COLO668 (cell line): Measurements from ENCODE around the gene FBXL19.
"Not testable (repeated sequence)": the region's sequence is repeated elsewhere in the genome, so short reads cannot be mapped to it uniquely, and the experiment has no call there.

Experiments used
- DNase-seq: peaks from one replicate; lab custom pipeline; 2025; ENCODE audit not compliant: unreplicated experiment; lab: John Stamatoyannopoulos, UW

Gene FBXL19

GRCh38 chr16:30923554-30924075, at the start of gene FBXL19:
FBXL19 (plus strand) TSS chr16:30923572; CDS start chr16:30925755, 2,183 bp downstream.
- DNase-seq, result peak; percentile 23

- peak; percentile 14 for DNase-seq
Measured at GRCh38 chr16:30874244-30874820, 49.0 kb upstream of the FBXL19 start.

GRCh38 chr16:30874821-30875717, 48.3 kb upstream of the FBXL19 start:
- DNase-seq, result peak; percentile 97

- DNase-seq, result peak; percentile 31
Measured at GRCh38 chr16:30875871-30876801, 47.2 kb upstream of the FBXL19 start.

GRCh38 chr16:30876867-30877266, 46.5 kb upstream of the FBXL19 start:
- peak; percentile 32 for DNase-seq

- DNase-seq, result no peak
Measured at GRCh38 chr16:30882429-30883310, 40.7 kb upstream of the FBXL19 start.

- no peak for DNase-seq
Measured at GRCh38 chr16:30884760-30885159, 38.6 kb upstream of the FBXL19 start.

- no peak for DNase-seq
Measured at GRCh38 chr16:30885196-30885595, 38.2 kb upstream of the FBXL19 start.

- DNase-seq, result no peak
Measured at GRCh38 chr16:30886145-30886544, 37.2 kb upstream of the FBXL19 start.

- no peak for DNase-seq
Measured at GRCh38 chr16:30887927-30888326, 35.4 kb upstream of the FBXL19 start.

- no peak for DNase-seq
Measured at GRCh38 chr16:30888856-30889499, 34.4 kb upstream of the FBXL19 start.

- no peak for DNase-seq
Measured at GRCh38 chr16:30889721-30890120, 33.7 kb upstream of the FBXL19 start.

- DNase-seq, result not testable (repeated sequence)
Measured at GRCh38 chr16:30891043-30891823, 32.1 kb upstream of the FBXL19 start.

GRCh38 chr16:30892670-30893416, 30.5 kb upstream of the FBXL19 start:
- no peak for DNase-seq

GRCh38 chr16:30893417-30893743, 30.0 kb upstream of the FBXL19 start:
- DNase-seq, result no peak

GRCh38 chr16:30893744-30894539, 29.4 kb upstream of the FBXL19 start, which contains the start of gene BCL7C:
BCL7C (minus strand) TSS chr16:30894077; CDS start chr16:30893944, 133 bp downstream.
- peak; percentile 95 for DNase-seq
